Endothelial cell of umbilical vein (primary cell): ENCODE data around the gene GALR2.
"Not testable (repeated sequence)": the region's sequence is repeated elsewhere in the genome, so short reads cannot be mapped to it uniquely, and the experiment has no call there.

Experiments used
- EZH2 ChIP-seq: IDR thresholded peaks from 2 replicates; pipeline ENCODE4 v1.6.1; 2012; ENCODE audit warnings: borderline replicate concordance, low read depth, mild to moderate bottlenecking, moderate library complexity, low read length, inconsistent platforms; ENCODE audit not compliant: severe bottlenecking
- FOS ChIP-seq: IDR thresholded peaks from 2 replicates; pipeline ENCODE4 v1.6.1; 2011; ENCODE audit warnings: mild to moderate bottlenecking, low read length, moderate library complexity, borderline replicate concordance; ENCODE audit not compliant: insufficient read depth
- GATA2 ChIP-seq: IDR thresholded peaks from 2 replicates; pipeline ENCODE4 v1.7.0; 2011; ENCODE audit warnings: low read depth, mild to moderate bottlenecking, moderate library complexity, mixed read lengths, low read length; ENCODE audit not compliant: insufficient read length, insufficient read depth
- JUN ChIP-seq: IDR thresholded peaks from 2 replicates; pipeline ENCODE4 v1.6.1; 2011; ENCODE audit warnings: borderline replicate concordance, low read depth; ENCODE audit not compliant: insufficient read length, insufficient read depth
- MYC ChIP-seq: IDR thresholded peaks from one replicate; pipeline ENCODE4 v1.6.1; 2011; ENCODE audit warnings: mild to moderate bottlenecking, low read depth, low read length
- POLR2A ChIP-seq: IDR thresholded peaks from 2 replicates; pipeline ENCODE4 v1.6.1; 2012; ENCODE audit warnings: low read depth, mild to moderate bottlenecking, control low read depth, low read length
- POLR2AphosphoS5 ChIP-seq: IDR thresholded peaks from 2 replicates; pipeline ENCODE4 v1.6.1; 2012; ENCODE audit warnings: low read depth, mild to moderate bottlenecking, control low read depth, low read length, moderate library complexity; ENCODE audit not compliant: insufficient read depth
- TF ChIP-seq, protein P1 (sequence below), 2 donors: IDR thresholded peaks; 1 replicate in 1 of 2; 2 replicates in 1 of 2; pipeline ENCODE4 v1.5.1; 2011; ENCODE audit warnings: low read length in 2 of 2, mild to moderate bottlenecking in 2 of 2, moderate library complexity in 2 of 2, control low read depth in 1 of 2, inconsistent platforms in 1 of 2, low read depth in 1 of 2; ENCODE audit not compliant: insufficient read depth in 1 of 2; ENCODE audit errors: extremely low read depth in 1 of 2
- TF ChIP-seq, protein P2 (sequence below): IDR thresholded peaks from 2 replicates; pipeline ENCODE4 v1.6.1; 2011; ENCODE audit not compliant: insufficient read depth, insufficient read length

DNA sequence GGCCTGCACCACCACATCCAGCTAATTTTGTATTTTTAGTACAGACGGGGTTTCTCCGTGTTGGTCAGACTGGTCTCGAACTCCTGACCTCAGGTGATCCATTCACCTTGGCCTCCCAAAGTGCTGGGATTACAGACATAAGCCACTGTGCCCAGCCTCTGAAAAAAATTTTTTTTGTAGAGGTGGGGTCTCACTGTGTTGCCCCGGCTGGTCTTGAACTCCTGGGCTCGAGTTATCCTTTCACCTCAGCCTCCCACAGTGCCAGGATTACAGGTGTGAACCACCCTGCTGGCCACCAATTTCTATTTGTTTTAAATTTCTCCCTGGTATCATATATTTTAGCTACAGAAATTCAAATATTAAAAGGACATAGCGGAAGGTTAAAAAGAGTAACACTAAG, 16.3 kb upstream of the GALR2 start:
- not testable (repeated sequence) for TF ChIP-seq POLR2A, JUN, GATA2, POLR2AphosphoS5, EZH2, FOS, MYC
- TF ChIP-seq, protein P1, sequence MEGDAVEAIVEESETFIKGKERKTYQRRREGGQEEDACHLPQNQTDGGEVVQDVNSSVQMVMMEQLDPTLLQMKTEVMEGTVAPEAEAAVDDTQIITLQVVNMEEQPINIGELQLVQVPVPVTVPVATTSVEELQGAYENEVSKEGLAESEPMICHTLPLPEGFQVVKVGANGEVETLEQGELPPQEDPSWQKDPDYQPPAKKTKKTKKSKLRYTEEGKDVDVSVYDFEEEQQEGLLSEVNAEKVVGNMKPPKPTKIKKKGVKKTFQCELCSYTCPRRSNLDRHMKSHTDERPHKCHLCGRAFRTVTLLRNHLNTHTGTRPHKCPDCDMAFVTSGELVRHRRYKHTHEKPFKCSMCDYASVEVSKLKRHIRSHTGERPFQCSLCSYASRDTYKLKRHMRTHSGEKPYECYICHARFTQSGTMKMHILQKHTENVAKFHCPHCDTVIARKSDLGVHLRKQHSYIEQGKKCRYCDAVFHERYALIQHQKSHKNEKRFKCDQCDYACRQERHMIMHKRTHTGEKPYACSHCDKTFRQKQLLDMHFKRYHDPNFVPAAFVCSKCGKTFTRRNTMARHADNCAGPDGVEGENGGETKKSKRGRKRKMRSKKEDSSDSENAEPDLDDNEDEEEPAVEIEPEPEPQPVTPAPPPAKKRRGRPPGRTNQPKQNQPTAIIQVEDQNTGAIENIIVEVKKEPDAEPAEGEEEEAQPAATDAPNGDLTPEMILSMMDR (IDR thresholded peaks at IDR 0.05; ENCODE audit: extremely low read depth in 1 of 2, insufficient read depth in 1 of 2, low read depth in 1 of 2, low read length in 2 of 2) = not testable (repeated sequence)
- TF ChIP-seq, protein P2, sequence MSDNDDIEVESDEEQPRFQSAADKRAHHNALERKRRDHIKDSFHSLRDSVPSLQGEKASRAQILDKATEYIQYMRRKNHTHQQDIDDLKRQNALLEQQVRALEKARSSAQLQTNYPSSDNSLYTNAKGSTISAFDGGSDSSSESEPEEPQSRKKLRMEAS = not testable (repeated sequence)
